D721Med (cell line): ENCODE data around the gene PEMT.

Experiments used
- DNase-seq: peaks from one replicate; pipeline ENCODE4 v3.0.0; 2011; ENCODE audit warnings: low spot score; ENCODE audit not compliant: insufficient read length
- FAIRE-seq: peaks from 2 replicates; lab custom pipeline; 2011; peaks lifted over from hg19 to GRCh38; lab: Jason Lieb, UNC
- TF ChIP-seq, protein P1 (sequence below): IDR thresholded peaks from 2 replicates; pipeline ENCODE4 v1.5.1; 2012; ENCODE audit warnings: mild to moderate bottlenecking, control low read depth; ENCODE audit not compliant: insufficient read depth; ENCODE audit errors: missing control alignments

PEMT gene

DNA sequence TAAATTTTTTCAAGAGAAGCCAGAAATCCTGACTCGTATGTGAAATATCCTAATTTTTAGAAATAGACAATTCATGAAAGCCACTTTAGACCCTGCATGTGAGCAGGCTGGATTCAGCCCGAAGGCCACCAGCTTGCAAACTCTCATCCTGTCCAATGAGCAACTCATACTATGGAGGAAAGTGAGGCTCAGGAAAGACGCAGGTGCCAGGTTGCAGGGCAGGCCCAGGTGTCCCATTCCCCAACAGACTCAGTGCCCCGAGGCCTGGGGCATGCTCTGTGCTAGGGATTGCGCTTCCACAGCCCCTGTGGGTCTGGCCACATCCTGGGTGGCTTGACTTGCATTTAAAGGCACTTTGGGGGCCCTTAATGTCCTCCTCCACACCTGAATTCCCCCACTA is 78.6 kb downstream of the PEMT start:
- FAIRE-seq, result no peak
- TF ChIP-seq, protein P1, sequence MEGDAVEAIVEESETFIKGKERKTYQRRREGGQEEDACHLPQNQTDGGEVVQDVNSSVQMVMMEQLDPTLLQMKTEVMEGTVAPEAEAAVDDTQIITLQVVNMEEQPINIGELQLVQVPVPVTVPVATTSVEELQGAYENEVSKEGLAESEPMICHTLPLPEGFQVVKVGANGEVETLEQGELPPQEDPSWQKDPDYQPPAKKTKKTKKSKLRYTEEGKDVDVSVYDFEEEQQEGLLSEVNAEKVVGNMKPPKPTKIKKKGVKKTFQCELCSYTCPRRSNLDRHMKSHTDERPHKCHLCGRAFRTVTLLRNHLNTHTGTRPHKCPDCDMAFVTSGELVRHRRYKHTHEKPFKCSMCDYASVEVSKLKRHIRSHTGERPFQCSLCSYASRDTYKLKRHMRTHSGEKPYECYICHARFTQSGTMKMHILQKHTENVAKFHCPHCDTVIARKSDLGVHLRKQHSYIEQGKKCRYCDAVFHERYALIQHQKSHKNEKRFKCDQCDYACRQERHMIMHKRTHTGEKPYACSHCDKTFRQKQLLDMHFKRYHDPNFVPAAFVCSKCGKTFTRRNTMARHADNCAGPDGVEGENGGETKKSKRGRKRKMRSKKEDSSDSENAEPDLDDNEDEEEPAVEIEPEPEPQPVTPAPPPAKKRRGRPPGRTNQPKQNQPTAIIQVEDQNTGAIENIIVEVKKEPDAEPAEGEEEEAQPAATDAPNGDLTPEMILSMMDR, result no peak
- DNase-seq, result no peak

DNA sequence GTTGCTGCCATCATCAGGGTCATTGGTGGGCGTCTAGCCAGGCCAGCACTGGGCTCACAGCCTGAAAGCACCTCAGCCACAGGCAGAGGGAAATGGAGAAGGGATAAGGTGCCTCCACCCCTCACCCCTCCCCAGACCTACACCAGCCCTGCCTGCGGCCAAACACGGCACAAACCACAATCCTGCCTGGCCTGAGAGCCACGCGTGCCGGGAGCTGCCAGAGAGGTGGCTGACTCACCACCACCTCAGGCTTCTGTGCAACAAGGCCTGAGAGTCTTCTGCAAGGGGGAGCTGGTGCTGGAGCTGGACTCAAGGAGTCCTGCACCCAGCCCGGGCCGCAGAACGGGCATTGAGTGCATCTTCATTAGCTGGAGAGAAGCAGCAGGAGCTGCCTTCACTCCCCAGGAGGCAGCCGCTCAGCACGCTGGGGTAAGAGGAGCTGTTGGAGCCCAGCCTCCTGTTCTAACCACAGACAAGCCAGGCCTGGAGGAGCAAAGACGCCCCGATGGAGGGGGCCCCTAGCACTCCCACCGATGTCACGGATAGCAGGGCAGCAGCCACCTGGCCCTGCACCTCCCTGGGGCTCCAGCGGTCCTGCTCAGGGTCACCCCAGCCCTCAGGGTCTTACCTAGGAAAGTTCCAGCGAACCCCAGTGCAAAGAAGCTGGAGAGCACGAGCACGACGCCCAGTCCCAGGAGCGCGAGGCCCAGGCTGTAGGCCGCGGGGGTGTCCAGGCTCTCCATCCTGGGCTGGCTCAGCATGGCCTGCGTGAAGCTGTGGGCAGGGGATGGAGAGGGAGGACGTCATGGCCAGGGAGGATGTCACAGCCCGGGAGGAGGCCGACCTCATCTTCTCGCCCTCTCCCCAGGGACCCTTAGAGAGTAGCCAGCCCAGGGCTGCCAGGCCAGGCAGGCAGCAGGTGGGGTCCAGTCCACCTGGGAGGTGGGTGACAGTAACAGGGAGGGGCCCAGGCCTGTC is 79.3 kb downstream of the PEMT start:
- no peak for DNase-seq
- FAIRE-seq, result no peak
- TF ChIP-seq, protein P1, result no peak

DNA sequence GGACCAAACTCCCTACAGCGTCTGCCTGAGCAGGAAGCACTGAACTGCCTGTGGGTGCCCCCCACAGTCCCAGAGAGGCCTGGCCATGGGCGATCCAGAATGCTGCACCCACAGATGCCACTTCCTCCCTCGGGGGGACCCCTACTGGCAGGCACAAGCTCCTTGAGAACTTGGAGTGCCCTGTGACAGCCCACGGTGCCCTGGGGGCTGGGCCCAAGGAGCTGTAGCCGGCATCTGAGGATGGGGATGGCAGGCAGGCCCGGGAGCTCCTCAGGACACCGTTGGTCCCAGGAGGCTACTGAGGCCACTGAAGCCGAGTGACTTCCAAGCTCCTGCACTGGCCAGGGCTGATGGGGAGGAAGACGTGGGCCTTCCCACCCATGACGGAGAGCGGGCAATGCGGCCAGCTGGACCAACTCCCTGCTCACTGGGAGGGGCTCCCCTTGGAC is 80.2 kb downstream of the PEMT start:
- TF ChIP-seq, protein P1, result no peak
- no peak for FAIRE-seq
- no peak for DNase-seq

DNA sequence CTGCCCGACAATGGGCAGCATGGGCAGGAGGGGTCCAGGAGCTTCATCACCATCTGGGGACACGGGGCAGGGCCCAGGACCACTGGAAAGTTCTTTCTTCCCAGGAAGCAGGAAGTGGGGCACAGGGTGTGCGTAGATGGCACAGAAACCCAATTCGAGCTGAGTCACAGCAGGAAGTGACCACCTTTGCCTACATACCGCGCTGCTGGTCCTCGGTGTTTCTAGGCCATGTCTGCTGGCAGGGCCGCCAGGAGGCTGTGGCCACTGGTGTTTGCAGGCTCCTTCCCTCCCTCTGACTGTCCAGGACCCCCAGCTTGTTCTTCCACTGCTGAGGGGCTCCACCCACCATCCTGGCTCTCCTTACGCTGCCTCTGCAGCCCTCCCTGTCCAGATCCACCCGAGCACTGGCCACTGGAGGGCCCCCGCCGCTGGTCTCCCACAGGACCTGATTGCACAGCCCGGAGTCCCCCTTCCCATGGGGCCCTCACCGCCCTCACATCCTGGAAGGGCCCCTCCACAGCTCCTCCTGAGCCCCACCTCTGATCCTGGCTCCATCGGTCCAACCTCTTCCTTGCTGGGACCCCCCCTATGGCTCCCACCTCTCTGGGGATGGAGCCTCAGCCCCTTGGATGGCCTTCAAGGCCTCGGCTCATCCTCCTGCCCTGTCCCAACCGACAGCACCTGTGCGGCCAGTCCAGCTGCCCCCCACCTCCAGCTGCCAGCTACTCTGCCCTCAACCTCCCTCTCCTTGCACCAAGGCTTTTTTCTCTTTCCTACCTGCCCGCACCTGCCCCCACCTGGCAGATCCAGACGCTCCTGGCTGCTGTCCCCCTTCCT is 80.8 kb downstream of the PEMT start:
- DNase-seq, result no peak
- no peak for FAIRE-seq
- TF ChIP-seq, protein P1, result no peak

DNA sequence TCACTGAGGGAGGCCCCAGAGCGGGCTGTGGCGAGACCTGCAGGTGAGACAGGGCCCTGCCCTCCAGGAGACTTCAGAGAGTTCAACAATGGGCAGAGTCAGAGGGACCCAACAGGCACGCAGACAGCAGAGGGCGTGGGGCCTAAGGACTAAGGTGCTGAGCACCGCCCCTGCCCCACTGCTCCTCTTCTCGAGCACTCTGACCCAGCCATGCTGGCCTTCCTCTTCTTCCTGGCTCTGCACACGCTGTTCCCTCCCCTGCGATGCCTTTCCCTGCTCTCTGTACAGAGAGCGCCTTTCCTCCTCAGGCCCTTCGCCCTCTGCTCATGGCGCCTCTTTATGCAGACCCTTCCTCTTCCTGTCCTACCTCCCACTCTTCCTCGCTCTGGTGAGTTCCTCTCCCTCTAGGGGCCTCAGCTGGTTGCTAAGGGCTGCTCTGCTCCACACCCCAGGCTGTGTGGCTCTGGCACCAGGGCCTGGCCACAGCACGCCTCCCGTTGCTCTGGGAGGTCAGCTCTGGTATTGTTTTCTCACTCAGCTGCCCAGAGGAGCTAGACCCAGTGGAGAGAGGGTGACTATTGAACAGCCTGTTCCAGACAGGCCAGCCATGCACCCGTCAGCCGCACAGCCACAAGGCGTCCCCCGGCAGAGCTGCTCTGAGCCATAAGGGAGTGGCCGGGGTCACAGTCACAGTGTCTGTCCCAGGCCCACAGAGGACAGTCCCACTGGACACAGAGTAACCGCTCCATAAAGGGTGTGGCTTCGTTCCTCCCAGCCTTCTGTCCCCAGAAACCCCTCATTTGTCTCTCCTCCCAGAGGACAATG is 81.7 kb downstream of the PEMT start:
- DNase-seq (no peak), FAIRE-seq (no peak)
- TF ChIP-seq, protein P1, result no peak
